GM12875 (cell line): ENCODE results near the gene DCXR.

Experiments
- H3K4me3 ChIP-seq: one replicate; pipeline ENCODE4 v1.5.1; 2011; ENCODE audit warnings: low read depth, low read length, control low read depth
- CTCF ChIP-seq: IDR thresholded peaks from 2 replicates; pipeline ENCODE4 v1.5.1; 2011; ENCODE audit warnings: low read depth, mild to moderate bottlenecking, control low read depth, inconsistent platforms, low read length, moderate library complexity, borderline replicate concordance; ENCODE audit not compliant: insufficient read depth

Gene DCXR

GRCh38 chr17:82037092-82037888 is at the start of gene DCXR:
Gene DCXR (minus strand): TSS chr17:82037697. CDS start chr17:82037682, 15 bp downstream.
- peak; percentile 98 for TF ChIP-seq CTCF
- peak within 1 kb of the TSS; percentile 72 for H3K4me3 ChIP-seq

- no peak for TF ChIP-seq CTCF
- no peak overlapping the region for H3K4me3 ChIP-seq
These were observed 48.7 kb upstream of the DCXR start for GRCh38 chr17:82085931-82086764.

GRCh38 chr17:82085031-82085861 is 47.7 kb upstream of the DCXR start:
- no peak for TF ChIP-seq CTCF
- H3K4me3 ChIP-seq = no peak overlapping the region

GRCh38 chr17:82084373-82085030 is 47.0 kb upstream of the DCXR start:
- no peak overlapping the region for H3K4me3 ChIP-seq
- no peak for TF ChIP-seq CTCF

- no peak for TF ChIP-seq CTCF
- H3K4me3 ChIP-seq = no peak overlapping the region
These were observed 46.2 kb upstream of the DCXR start for GRCh38 chr17:82083533-82084359.

- no peak overlapping the region for H3K4me3 ChIP-seq
- no peak for TF ChIP-seq CTCF
These were observed 45.5 kb upstream of the DCXR start for GRCh38 chr17:82083009-82083408.
